Measurements from ENCODE around the gene CTDSPL2.
"Not testable (repeated sequence)": the region's sequence is repeated elsewhere in the genome, so short reads cannot be mapped to it uniquely, and the experiment has no call there.

The CTDSPL2 gene

DNA sequence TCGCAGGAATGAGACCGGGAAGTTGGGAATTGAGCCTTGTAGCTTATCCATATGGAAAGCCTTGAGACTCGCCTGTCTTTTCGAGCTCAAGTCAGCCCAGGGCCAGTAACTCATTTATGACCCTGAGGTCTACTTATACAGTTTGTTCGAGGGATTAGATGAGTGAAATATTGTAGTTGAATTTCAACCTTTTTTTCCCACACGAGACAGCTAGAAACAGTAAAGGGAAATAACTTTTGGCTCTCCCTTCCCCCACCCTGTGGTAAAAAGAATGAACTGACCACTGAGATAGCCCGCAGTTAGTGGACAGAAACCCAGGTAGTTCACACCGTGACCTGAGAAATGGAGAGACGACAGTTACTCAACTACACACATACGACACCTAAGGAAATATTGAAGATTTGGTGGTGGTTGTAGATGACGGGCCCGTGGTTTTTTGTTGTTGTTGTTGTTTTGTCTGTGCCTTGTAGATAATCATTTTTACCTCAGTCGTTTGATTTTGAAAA lies 110.4 kb downstream of the CTDSPL2 start:
- no peak for DNase-seq (ENCODE audit: low spot score)

DNA sequence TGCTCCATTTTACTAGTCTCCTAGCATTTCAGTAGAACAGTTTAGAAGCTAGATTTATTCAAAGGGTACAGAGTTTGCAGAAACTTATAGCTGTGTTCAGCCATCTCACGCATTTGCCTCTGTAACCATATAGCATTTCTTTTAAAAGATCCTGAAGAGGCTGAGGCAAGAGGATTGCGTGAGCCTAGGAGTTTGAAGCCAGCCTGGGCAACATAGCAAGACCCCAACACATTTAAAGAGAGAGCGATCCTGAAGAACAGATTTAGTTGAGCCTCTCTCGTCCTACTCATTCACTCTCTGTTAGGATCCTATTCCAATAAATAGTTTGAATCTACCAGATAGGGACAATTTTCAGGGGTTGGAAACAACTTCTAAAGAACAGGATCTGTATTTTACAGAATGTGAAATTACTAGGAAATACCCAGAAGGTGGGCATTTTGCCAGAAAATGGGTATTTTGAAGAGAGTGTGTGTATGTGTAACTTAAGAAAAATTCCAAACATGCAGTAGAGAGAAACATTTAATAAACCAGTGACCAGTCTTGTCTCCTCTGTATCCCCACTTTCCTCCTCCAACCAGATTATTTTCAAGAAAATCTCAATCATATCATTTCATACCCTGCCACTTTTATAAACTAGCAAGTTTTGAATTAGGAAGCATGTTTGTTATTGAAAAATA lies 114.0 kb downstream of the CTDSPL2 start:
- no peak for DNase-seq (ENCODE audit: low spot score)

GRCh38 chr15:44542596-44542995 lies 115.2 kb downstream of the CTDSPL2 start:
- no peak for DNase-seq (ENCODE audit: low spot score)

DNA sequence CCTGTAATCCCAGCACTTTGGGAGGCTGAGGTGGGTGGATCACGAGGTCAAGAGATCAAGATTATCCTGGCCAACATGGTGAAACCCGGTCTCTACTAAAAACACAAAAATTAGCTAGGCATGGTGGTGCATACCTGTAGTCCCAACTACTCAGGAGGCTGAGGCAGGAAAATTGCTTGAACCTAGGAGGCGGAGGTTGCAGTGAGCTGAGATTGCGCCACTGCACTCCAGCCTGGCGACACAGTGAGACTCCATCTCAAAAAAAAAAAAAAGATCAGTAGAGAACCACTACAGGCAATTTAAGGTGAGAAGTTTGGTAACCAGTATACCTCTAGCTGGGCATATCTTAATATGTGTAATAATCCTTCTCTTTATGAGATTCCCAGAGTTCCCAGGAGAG lies 117.3 kb downstream of the CTDSPL2 start:
- not testable (repeated sequence) for DNase-seq (ENCODE audit: low spot score)

GRCh38 chr15:44545913-44546802 lies 118.7 kb downstream of the CTDSPL2 start:
- peak; percentile 93 for DNase-seq (ENCODE audit: low spot score)

- DNase-seq (ENCODE audit: low spot score): not testable (repeated sequence)
Measured at GRCh38 chr15:44549152-44549551, 121.7 kb downstream of the CTDSPL2 start.

DNA sequence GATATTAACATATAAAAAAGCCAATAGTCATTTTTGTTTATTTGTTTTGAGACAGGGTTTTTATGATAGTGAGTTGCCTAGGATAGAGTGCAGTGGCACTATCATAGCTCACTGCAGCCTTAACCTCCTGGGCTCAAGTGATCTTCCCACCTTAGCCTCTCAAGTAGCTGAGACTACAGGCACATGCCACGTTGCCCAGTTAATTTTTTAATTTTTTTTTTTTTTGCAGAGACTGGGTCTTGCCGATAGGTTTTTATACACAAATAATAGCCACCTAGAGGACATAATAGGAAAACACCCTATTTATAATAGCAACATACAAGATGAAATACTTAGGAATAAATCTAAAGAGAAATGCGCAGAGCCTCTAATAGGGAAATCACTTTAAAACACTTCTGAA lies 122.8 kb downstream of the CTDSPL2 start:
- peak; percentile 43 for DNase-seq (ENCODE audit: low spot score)

GRCh38 chr15:44550734-44551133 lies 123.3 kb downstream of the CTDSPL2 start:
- no peak for DNase-seq (ENCODE audit: low spot score)

GRCh38 chr15:44554934-44555723 lies 127.7 kb downstream of the CTDSPL2 start:
- DNase-seq (ENCODE audit: low spot score): peak; percentile 79

DNA sequence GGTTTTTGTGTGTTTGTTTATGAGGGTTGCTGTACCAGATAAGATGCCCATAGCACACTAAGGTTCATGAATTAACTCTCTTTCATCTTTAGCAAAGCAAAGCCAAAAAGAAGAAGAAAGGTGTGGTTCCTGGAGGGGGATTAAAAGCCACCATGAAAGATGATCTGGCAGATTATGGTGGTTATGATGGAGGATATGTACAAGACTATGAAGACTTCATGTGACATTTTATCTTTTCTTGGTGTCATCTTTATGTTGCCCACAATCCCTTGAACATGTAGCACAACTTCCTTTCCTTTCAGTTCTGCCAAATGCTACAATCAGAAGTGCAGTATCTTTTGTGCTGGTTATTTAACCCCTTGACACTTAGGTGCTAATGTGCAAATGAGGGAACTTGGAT lies 133.5 kb downstream of the CTDSPL2 start:
- DNase-seq (ENCODE audit: low spot score): not testable (repeated sequence)

DNA sequence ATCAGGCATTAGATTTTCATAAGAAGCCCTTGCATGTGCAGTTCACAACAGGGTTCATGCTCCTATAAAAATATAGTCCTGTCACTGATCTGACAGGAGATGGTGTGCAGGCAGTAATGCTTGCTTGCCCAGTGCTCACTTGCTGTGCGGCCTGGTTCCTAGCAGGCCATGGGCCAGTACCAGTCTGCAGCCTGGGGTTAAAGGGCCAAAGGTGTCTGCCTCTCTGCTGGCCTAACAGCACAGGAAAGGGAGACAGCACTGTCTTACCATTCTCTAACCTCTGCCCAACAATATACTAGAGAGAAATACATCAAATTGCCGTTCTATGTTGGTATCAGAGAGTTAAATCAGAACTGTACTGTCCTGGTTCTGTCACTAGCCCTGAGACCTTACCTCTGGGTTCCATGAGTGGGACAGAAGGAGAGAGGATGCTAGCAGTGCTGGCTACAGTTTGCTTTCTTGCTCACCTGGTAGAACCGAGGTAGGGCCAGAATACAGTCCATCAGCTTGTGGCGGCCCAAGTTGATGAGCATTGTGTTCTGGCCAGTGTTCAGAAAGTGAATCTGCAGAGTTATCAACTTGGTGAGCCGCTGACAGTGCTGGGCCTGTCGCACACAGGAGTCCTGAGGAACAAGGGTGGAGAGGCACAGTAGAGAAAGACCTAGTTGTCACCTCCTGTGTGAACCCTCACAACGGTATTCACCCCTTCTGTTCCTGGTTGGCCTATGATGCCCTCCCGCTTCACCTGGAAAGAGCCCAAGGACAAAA lies 138.1 kb downstream of the CTDSPL2 start:
- DNase-seq (ENCODE audit: low spot score): no peak

DNA sequence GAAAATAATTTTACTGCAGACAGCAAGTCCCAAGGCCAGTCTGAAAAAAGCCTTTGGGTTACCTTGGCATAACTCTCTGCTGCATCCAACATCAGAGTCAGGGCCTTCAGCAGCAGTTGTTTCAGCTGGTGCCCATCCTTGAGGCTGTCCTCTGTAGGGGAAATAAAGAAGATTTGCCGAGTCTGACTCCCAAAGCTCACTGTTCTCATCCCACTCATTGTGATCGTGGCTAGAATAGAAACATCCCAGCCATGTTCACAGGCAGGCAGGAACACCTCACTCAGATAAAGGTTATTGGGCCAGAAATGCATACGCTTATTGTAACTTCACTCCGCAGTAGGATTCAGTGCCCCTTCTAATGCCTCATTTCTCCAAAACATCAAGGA lies 138.7 kb downstream of the CTDSPL2 start:
- no peak for DNase-seq (ENCODE audit: low spot score)

DNA sequence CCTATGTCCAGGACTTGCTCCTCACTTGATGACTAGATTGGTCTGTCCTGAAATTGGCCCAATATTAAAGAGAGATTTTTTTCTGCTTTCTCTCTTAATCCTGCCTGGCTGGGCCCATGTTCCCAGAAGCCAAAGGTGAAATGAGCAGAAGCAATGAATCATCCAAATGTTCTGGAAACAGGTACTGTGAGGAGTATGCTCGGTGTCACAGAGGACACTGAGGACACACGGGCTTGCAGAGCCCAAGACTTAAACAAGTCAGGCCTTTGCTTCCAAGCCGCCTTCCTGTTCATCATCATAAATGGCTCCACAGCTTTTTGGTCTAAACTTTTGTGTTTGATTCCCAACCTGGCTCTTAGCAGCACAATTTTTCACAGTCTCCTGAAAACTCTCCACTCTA lies 140.9 kb downstream of the CTDSPL2 start:
- DNase-seq (ENCODE audit: low spot score): no peak

- no peak for DNase-seq (ENCODE audit: low spot score)
Measured at GRCh38 chr15:44569316-44569715, 141.9 kb downstream of the CTDSPL2 start.

- DNase-seq (ENCODE audit: low spot score): no peak
Measured at GRCh38 chr15:44570361-44570760, 142.9 kb downstream of the CTDSPL2 start.

GRCh38 chr15:44573386-44573785 lies 146.0 kb downstream of the CTDSPL2 start:
- no peak for DNase-seq (ENCODE audit: low spot score)

DNA sequence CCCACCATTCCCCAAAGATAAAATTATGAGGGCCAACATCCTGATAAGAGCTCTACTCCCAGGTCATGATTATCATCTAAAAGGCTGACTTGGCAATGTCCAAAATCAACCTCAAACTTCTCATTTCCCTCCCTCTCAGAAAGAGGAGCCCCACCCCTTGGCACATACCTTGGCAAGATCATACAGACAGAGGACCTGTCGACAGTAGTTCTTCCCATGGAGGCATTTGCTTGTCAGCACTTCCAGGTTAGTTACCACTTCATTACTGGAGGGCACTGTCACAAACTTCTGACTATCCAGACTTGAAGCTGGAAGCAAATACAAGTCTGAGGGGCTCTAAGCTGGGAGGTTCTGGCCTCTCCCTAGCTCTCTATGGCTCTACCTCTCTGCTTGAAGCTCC lies 147.3 kb downstream of the CTDSPL2 start:
- DNase-seq (ENCODE audit: low spot score): no peak

All from SK-N-DZ (cell line).